GM21529 (cell line): ENCODE results near the gene DOP1B.
"Not testable (repeated sequence)": the region's sequence is repeated elsewhere in the genome, so short reads cannot be mapped to it uniquely, and the experiment has no call there.

ENCODE experiments used
- ATAC-seq: cut with Tn5 transposase; IDR thresholded peaks from one replicate; pipeline ENCODE4 v1.9.1; 2021; ENCODE audit not compliant: unreplicated experiment

DOP1B gene

GRCh38 chr21:36134803-36135390, 21.7 kb upstream of the DOP1B start, which contains the start of gene CBR3:
TSS of gene CBR3 (plus strand) at chr21:36135079. CDS start at chr21:36135193, 114 bp downstream.
- ATAC-seq, result peak; percentile 11

DNA sequence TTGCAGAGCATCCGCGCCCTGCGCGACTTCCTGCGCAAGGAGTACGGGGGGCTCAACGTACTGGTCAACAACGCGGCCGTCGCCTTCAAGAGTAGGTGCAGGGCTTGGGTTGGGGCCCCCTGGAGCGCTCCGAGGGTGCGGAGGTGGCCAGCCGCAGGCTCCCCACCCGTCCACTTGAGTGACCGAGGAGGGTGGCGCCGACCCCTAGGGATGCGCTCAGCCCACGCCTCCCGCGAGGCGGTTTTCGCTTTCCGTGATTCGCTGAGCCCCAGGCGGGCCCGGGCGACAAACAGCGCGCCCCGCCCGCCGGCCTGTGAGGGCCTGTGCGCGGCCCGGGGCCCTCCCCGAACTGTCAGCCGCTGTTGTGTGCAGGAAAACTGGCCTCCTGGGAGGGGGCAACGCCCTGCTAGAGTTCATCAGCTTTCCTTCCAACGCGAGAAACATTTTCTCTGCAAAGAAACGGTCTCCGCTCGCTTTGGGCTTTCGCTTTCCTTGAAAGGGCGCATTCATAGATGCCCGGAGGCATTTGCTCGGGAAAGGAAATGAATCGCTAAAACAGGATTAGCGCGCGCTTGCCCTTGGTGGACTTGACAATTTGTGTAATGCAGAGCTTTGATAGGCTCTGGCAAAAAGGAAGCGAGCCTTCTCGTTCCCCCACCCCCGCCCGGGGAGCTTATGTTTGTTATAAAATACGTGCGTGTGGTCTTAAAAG, 21.1 kb upstream of the DOP1B start:
- ATAC-seq, result peak; percentile 50

DNA sequence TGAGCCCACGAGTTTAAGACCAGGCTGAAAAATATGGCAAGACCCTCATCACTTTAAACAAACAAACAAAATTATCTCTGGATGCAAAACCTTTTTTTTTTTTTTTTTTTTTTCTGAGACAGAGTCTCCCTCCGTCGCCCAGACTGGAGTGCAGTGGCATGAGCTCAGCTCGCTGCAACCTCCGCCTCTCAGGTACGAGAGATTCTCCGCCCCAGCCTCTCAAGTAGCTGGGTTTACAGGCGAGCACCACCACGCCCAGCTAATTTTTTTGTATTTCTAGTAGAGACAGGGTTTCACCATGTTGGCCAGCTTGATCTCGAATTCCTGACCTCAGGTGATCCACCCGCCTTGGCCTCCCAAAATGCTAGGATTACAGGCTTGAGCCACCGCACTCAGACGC, 16.8 kb upstream of the DOP1B start:
- ATAC-seq, result not testable (repeated sequence)

DNA sequence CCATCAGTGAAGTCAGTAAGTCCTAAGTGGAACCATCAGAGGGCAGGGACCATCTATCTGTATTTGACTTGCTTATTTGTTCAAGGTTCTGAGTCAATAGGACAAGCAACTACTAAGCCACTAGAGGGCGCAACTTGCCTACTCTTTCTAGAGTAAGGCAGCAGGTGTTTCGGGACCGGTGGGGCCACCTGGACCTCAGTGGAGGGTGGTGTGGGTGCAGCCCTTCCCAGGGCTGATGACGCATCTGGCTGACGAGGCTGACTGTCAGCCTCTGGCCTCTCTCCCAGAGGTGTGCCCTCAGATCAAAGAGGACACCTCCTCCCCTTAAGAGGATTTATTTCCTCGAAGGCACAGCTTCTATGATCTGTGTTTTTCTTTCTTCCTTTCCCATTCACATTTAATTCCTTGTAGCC, 15.1 kb upstream of the DOP1B start:
- peak; percentile 93 for ATAC-seq

DNA sequence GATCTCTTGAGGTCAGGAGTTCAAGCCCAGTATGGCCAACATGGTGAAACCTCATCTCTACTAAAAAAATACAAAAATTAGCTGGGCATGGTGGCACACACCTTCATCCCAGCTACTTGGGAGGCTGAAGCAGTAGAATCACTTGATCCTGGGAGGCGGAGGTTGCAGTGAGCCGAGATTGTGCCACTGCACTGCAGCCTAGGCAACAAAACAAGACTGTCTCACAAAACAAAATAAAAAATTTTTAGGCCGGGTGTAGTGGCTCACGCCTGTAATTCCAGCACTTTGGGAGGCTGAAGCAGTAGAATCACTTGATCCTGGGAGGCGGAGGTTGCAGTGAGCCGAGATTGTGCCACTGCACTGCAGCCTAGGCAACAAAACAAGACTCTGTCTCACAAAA, 12.4 kb upstream of the DOP1B start:
- not testable (repeated sequence) for ATAC-seq

DNA sequence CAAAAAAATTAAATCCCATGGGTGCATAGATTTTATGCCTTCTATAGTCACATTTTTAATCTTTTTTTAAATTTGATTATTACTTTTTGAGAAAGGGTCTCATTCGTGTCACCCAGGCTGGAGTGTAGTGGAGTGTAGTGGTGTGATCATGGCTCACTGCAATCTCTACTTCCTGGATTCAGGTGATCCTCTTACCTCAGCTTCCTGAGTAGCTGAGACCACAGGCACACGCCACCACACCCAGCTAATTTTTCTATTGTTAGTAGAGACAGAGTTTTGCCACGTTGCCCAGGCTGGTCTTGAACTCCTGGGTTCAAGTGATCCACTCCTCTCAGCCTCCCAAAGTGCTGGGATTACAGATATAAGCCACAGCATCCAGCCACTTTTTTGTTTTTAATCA, 11.4 kb upstream of the DOP1B start:
- no peak for ATAC-seq

- no peak for ATAC-seq
Observed at GRCh38 chr21:36147911-36148310, 8.7 kb upstream of the DOP1B start.

- no peak for ATAC-seq
Observed at GRCh38 chr21:36148886-36149285, 7.7 kb upstream of the DOP1B start.

GRCh38 chr21:36149788-36150711, 6.6 kb upstream of the DOP1B start:
- peak; percentile 75 for ATAC-seq

GRCh38 chr21:36155603-36156338, 853 bp upstream of the DOP1B start:
- ATAC-seq, result peak; percentile 0

DNA sequence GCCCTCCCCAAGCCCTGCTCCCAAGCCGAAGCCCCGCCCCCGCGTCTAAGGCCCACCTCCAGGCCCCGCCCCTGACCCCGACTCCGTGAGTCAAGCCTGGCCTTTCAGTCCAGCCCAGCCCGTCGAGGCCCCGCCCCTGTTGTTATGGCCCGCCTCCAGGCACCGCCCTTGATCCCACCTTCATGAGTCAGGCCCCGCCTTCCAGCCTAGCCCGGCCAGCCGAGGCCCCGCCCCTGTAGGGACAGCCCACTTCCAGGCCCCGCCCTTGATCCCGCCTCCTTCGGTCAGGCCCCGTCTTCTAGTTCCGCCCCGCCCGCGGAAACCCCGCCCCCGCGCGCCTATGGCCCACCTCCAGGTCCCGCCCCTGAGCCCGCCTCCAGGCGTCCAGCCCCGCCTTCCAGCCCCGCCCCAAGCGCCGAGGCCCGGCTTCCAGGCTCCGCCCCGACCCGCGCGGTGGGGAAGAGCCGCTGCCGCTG, 247 bp upstream of the DOP1B start:
- ATAC-seq, result peak; percentile 88

DNA sequence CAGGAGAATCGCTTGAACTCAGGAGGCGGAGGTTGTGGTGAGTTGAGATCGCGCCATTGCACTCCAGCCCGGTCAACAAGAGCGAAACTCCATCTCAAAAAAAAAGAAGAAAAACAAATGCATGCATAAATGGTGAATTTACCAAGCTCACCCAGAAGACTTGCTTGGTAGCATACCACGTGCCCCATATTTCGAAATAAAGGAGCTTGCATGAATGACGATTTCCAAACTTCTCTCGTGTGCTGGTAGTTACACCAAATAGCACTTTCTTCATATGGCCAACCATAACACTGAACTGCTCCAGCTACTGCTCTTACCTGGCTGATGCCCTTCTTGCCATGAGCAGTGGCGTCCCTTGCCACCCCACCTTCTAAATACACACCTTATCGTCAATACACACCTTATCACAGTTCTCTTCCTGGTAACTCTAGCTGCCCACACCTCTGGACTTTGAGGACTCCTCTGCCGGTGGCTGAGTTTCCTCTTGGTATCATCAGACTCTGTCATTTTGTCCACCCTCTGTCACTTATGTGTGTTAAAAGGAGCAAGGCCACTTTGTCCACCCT, 2.8 kb downstream of the DOP1B start:
- no peak for ATAC-seq

- no peak for ATAC-seq
Observed at GRCh38 chr21:36160850-36161178, 4.2 kb downstream of the DOP1B start.

GRCh38 chr21:36162631-36163030, 6.0 kb downstream of the DOP1B start:
- no peak for ATAC-seq

- no peak for ATAC-seq
Observed at GRCh38 chr21:36163750-36164741, 7.4 kb downstream of the DOP1B start.

DNA sequence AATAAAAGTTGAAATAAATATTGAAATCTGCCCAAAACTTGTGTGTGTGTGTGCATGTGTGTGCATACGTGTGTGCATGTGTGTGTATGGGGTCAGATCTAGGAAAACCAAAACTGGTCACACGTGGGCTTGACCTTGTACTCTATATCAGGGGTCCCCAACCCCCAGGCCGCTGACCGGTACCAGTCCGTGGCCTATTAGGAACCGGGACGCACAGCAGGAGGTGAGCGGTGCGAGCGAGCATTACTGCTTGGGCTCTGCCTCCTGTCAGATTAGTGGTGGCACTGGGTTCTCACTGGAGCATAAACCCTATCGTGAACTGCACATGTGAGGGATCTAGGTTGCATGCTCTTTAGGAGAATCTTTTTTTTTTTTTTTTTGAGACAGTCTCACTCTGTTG, 8.7 kb downstream of the DOP1B start:
- ATAC-seq, result no peak

DNA sequence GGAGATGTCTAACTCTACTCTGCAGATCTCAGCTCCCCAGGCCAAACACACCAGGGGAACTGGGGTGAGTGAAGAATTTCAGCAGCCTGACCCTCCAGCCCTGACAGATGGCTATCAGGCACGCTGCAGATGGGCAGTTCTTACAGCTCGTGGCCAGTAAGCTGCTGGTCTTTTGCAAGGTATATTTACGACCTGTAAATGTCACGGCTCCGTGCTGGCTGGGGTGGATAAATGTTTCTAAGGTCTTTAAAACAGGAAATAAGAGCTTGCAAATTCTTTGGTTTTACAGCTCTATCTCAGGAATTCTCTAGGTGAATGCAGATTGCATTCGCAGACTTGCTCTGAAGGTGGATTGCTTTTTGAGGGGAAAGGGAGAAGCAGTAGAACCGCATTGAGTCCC, 10.1 kb downstream of the DOP1B start:
- no peak for ATAC-seq

- ATAC-seq, result no peak
Observed at GRCh38 chr21:36167541-36167940, 10.9 kb downstream of the DOP1B start.

GRCh38 chr21:36169470-36170128, 13.0 kb downstream of the DOP1B start:
- no peak for ATAC-seq
